ENCODE measurements around the gene HOXA9. TPM values are rescaled to one million over a fixed set of nuclear protein-coding genes. Genes with fewer than 3 reads are reported as not detected.
A peak's percentile ranks its signal among the peaks of the same experiment; 100 is the strongest.

The HOXA9 gene
- polyA plus RNA-seq, 2 of the 4 experiments (the other 2 are of a cell fraction), result 1.4 TPM

DNA sequence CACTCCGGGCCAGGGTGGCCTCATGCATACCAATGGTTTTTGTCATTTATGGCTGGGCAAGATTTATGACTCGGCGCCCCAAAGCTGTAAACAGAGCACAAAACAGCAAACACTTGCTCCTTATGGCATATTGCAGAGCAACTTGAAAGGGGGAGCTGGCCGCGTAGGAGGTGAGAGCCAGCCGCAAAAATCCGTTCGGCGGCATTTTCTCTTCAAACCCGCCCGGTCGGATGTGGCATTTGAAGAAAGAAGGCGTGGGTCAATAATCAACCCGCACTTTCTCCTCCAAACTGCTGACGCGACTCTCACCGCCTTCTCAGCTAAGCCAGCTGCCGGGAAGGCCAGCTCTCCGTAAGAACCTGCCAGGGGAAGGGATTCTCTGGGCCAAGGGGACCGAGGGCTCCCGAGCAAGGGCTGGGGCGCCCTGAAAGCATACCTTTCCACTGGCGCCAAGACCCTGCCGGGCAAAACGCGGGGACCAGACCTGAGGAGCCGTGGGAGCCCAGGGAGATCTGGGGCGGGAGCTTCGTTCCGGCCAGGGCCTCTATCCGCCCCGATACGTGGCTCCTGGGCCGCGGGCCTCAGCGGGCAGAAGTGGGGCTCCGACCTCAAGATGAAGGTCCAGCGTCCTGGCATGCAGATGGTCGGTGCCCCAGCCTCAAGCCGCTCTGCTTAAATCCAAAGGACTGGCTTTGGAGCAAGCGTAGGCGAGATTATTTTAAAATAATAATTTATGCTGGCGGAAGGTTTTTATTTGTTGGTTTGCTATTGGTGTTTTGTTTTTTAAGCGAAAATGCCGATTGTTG, 49.9 kb downstream of the HOXA9 start (continued):
- TF ChIP-seq ELK1 (IDR thresholded peaks at IDR 0.05; ENCODE audit: low read depth, low read length), result no peak
- no peak for TF ChIP-seq FOSL2 (IDR thresholded peaks at IDR 0.05)
- TF ChIP-seq FOSL2 (CRISPR knock-in tag; IDR thresholded peaks at IDR 0.05), result peak; percentile 46
- 0 out of 2 replicates have a peak, but pooled peaks have one; percentile 32 for TF ChIP-seq RARB (CRISPR knock-in tag; IDR thresholded peaks at IDR 0.05)
- TF ChIP-seq PHF8 (IDR thresholded peaks at IDR 0.05; ENCODE audit: borderline replicate concordance, low read depth), result no peak
- no peak for TF ChIP-seq MAZ (IDR thresholded peaks at IDR 0.05; ENCODE audit: borderline replicate concordance, low read depth, low read length)
- no peak for TF ChIP-seq NPAS2 (CRISPR knock-in tag; IDR thresholded peaks at IDR 0.05; ENCODE audit: borderline replicate concordance)
- TF ChIP-seq REST (IDR thresholded peaks at IDR 0.05), result no peak
- TF ChIP-seq HDAC2 (IDR thresholded peaks at IDR 0.05), result no peak
- no peak for TF ChIP-seq CHD4 (IDR thresholded peaks at IDR 0.05; ENCODE audit: borderline replicate concordance)
- TF ChIP-seq RAD21 (conservative IDR thresholded peaks at IDR 0.05 in 1 of 2, IDR thresholded peaks at IDR 0.05 in 1 of 2), result peak in 1 of 2 experiments; percentile 17; a peak in 2 of 5 replicates
- no peak for TF ChIP-seq TFCP2L1 (CRISPR knock-in tag; IDR thresholded peaks at IDR 0.05)
- TF ChIP-seq FOXS1 (CRISPR knock-in tag; IDR thresholded peaks at IDR 0.05), result no peak
- no peak for TF ChIP-seq RNF2 (IDR thresholded peaks at IDR 0.05; ENCODE audit: borderline replicate concordance, low read depth)
- TF ChIP-seq, protein P1, sequence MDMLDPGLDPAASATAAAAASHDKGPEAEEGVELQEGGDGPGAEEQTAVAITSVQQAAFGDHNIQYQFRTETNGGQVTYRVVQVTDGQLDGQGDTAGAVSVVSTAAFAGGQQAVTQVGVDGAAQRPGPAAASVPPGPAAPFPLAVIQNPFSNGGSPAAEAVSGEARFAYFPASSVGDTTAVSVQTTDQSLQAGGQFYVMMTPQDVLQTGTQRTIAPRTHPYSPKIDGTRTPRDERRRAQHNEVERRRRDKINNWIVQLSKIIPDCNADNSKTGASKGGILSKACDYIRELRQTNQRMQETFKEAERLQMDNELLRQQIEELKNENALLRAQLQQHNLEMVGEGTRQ (IDR thresholded peaks at IDR 0.05), result no peak
- TF ChIP-seq, protein P2, sequence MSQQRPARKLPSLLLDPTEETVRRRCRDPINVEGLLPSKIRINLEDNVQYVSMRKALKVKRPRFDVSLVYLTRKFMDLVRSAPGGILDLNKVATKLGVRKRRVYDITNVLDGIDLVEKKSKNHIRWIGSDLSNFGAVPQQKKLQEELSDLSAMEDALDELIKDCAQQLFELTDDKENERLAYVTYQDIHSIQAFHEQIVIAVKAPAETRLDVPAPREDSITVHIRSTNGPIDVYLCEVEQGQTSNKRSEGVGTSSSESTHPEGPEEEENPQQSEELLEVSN (IDR thresholded peaks at IDR 0.05; ENCODE audit: borderline replicate concordance, low read depth), result peak; percentile 52; the same call in 1 of the 2 replicates
- TF ChIP-seq ZNF302 (CRISPR knock-in tag; IDR thresholded peaks at IDR 0.05), result no peak
- 0 out of 2 replicates have a peak, but pooled peaks have one; percentile 52 for TF ChIP-seq HMGXB4 (CRISPR knock-in tag; IDR thresholded peaks at IDR 0.05; ENCODE audit: borderline replicate concordance)
- no peak for TF ChIP-seq ZSCAN20 (CRISPR knock-in tag; IDR thresholded peaks at IDR 0.05)
- no peak for TF ChIP-seq TP53 (CRISPR knock-in tag; IDR thresholded peaks at IDR 0.05)
- no peak for TF ChIP-seq HOXA7 (CRISPR knock-in tag; IDR thresholded peaks at IDR 0.05)
- TF ChIP-seq CEBPB (IDR thresholded peaks at IDR 0.05), result peak in 1 of 2 experiments; percentile 45; a peak in 1 of 4 replicates
- no peak for TF ChIP-seq CBX2 (IDR thresholded peaks at IDR 0.05; ENCODE audit: borderline replicate concordance, low read depth)
- no peak for TF ChIP-seq SREBF2 (IDR thresholded peaks at IDR 0.05)
- no peak for TF ChIP-seq ZFP36 (IDR thresholded peaks at IDR 0.05; ENCODE audit: borderline replicate concordance, partially characterized antibody)
- no peak for TF ChIP-seq ESRRA (IDR thresholded peaks at IDR 0.05; ENCODE audit: borderline replicate concordance, low read length)
- no peak for TF ChIP-seq ZC3H11A (IDR thresholded peaks at IDR 0.05)
- TF ChIP-seq JUN (IDR thresholded peaks at IDR 0.05), result peak in 1 of 2 experiments; percentile 30; a peak in 1 of 5 replicates
- no peak for TF ChIP-seq RCOR1 (IDR thresholded peaks at IDR 0.05; ENCODE audit: low read depth, low read length)
- TF ChIP-seq JUNB (IDR thresholded peaks at IDR 0.05), result no peak
- no peak for TF ChIP-seq CBX8 (IDR thresholded peaks at IDR 0.05)
- peak; percentile 64; the same call in 1 of the 2 replicates for TF ChIP-seq GATA3 (IDR thresholded peaks at IDR 0.05; ENCODE audit: borderline replicate concordance)
- no peak for TF ChIP-seq BHLHE40 (IDR thresholded peaks at IDR 0.05; ENCODE audit: low read depth, low read length)
- TF ChIP-seq SMC3 (IDR thresholded peaks at IDR 0.05), result no peak
- TF ChIP-seq KDM5A (IDR thresholded peaks at IDR 0.05), result no peak

Measured in A549 (cell line).